Choroid plexus epithelial cell (primary cell): ENCODE measurements around the gene FIBP.

Experiments used
- DNase-seq: peaks from one replicate; pipeline ENCODE4 v3.0.0-alpha.2; 2010; ENCODE audit warnings: low read depth
- H3K4me3 ChIP-seq: 2 replicates; pipeline ENCODE4 v1.5.1; 2011; ENCODE audit warnings: low read depth, mild to moderate bottlenecking, control low read depth, low read length, moderate library complexity
- TF ChIP-seq, protein P1 (sequence below): conservative IDR thresholded peaks from 2 replicates; pipeline ENCODE4 v1.5.1; 2011; ENCODE audit warnings: low read depth, mild to moderate bottlenecking, control low read depth, inconsistent platforms, low read length, moderate library complexity

The FIBP gene

DNA sequence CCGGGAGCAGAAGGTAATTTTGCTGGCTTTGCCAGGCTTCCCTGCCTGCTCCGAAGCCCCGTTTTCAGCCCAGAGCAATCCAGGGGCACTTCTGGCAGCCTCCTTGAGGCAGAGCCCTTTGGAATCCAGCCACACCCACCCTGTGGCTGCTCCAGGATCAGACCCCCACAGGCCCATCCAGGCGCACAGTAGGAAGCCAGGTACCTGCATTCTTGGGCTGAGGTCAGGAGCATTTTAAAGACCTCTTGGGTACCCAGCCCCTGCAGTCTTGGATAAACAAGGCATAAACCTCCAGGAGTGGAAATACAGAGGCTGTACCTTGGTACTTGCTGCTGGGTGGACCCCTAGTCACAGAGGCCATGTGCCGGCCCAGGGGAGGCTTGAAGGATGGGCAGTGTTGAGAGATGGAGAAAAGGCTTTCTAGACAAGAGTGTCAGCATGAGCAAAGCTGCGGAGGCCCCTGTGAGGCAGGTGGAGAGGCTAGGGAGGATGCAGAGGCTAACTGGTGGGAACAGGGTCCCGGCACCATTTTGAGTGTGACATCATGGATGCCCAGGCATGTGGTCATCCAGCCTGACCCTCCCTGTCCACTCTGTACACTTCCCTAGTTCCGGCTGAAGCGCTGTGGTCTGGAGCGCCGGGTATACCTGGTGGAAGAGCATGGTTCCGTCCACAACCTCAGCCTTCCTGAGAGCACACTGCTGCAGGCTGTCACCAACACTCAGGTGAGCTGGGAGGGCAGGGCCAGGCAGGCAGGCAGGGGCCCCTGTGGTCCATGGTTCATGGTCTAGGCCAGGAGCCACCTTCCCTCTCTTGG, 24.2 kb downstream of the FIBP start:
- TF ChIP-seq, protein P1, sequence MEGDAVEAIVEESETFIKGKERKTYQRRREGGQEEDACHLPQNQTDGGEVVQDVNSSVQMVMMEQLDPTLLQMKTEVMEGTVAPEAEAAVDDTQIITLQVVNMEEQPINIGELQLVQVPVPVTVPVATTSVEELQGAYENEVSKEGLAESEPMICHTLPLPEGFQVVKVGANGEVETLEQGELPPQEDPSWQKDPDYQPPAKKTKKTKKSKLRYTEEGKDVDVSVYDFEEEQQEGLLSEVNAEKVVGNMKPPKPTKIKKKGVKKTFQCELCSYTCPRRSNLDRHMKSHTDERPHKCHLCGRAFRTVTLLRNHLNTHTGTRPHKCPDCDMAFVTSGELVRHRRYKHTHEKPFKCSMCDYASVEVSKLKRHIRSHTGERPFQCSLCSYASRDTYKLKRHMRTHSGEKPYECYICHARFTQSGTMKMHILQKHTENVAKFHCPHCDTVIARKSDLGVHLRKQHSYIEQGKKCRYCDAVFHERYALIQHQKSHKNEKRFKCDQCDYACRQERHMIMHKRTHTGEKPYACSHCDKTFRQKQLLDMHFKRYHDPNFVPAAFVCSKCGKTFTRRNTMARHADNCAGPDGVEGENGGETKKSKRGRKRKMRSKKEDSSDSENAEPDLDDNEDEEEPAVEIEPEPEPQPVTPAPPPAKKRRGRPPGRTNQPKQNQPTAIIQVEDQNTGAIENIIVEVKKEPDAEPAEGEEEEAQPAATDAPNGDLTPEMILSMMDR, result no peak
- peak; percentile 4 for DNase-seq
- no peak overlapping the region for H3K4me3 ChIP-seq

DNA sequence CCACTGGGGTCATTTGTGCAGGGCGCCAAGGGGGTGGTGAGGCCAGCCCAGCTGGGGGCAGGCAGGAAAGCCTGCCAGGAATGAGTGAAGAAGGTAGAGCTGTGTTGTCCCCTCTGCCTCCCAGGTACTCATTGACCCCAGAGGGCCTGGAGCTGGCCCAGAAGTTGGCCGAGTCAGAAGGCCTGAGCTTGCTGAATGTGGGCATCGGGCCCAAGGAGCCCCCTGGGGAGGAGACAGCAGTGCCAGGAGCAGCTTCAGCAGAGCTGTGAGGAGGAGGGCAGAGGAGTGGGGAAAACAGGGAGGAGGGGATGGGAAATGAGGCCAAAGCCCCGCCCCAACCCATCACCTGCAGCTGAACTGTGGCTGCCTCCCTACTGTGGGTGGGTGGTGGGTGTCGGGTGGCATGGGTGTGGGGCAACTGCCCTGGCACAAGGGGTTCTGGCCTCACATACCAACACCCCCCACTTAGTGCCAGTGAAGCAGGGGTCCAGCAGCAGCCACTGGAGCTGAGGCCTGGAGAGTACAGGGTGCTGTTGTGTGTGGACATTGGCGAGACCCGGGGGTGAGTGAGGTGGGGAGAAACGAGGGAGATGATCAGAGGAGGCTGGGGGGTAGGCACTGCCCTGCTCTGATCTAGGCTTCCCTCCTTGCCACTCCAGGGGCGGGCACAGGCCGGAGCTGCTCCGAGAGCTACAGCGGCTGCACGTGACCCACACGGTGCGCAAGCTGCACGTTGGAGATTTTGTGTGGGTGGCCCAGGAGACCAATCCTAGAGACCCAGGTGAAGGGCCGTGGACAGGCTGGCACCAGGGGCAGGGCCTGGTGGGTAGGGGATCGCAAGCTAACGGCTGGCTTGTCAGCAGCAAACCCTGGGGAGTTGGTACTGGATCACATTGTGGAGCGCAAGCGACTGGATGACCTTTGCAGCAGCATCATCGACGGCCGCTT, 25.1 kb downstream of the FIBP start:
- TF ChIP-seq, protein P1, result no peak
- no peak overlapping the region for H3K4me3 ChIP-seq
- DNase-seq, result peak; percentile 19

DNA sequence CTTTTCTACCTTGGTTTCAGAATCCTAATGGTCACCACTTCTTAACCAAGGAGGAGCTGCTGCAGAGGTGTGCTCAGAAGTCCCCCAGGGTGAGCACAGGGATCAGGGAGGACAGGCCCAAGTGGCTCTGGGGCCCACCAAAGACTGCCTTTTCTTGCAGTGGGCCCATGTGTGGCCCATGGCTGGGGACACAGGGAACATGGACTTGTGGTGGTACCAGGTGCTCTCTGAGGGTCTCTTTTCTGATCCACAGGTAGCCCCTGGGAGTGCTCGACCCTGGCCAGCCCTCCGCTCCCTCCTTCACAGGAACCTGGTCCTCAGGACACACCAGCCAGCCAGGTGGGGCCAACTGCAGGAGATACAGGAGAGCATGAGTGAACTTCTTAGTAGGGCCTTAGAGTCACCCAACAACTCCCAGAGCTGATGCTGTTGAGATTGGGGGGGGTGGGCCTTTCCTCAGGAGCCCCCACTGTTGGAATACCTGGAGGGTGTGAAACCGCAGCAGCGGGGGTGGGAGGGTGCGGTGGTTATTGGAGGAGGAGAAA, 26.0 kb downstream of the FIBP start:
- TF ChIP-seq, protein P1, result no peak
- no peak for DNase-seq
- H3K4me3 ChIP-seq, result peak overlapping the region; percentile 95

DNA sequence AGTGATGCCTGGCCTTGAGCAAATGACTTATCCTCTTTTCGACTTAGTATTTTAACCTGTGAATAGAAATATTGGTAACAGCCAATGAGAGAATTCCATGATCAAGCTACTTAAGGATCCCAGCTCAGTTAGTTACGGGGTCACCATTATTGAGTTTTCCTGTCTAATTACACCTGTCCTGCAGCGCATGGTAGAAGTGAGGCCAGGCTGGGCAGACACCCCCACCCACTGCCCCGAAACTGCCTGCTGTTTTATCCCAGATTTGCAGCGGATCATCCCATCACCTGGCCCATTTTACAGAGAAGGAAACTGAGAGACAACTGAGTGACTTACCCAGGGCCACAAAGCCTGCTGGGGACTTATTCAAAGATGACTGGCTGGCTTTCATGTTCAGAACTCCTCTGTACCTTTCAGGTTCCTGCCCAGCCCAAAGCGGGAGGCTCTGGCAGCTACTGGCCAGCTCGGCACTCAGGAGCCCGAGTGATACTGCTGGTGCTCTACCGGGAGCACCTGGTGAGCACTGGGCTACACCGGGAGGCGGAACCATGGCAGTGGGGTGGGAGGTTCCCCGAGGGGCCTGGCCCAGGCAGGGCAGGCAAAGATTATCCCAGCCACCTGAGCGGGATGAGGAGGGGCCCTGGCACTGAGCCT, 26.6 kb downstream of the FIBP start:
- TF ChIP-seq, protein P1, result no peak
- DNase-seq, result no peak
- peak overlapping the region; percentile 95 for H3K4me3 ChIP-seq

DNA sequence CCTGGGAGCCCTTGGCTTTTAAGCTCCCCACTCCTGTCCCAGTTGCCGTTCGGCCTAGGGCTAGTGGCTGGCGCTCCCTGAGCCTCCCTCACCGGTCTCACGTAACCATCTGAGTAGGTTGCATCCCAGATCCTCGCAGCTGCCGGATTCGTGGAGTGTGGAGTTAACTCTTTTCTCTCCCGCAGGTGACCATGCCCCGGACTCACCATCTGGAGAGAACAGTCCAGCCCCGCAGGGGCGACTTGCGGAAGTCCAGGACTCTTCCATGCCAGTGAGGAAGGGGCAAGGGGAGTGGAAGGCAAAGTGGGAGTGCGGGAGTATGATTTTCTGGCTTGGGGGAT, 27.1 kb downstream of the FIBP start:
- peak overlapping the region; percentile 95 for H3K4me3 ChIP-seq
- peak; percentile 40 for DNase-seq

More for the DNA sequence above, 27.1 kb downstream of the FIBP start:
- TF ChIP-seq, protein P1, result no peak
